Cardiac septum (tissue), 1 donor: ENCODE measurements around the gene GNAL. TPM values are rescaled to one million over a fixed set of nuclear protein-coding genes. Genes with fewer than 3 reads are reported as not detected.
"Not testable (repeated sequence)": the region's sequence is repeated elsewhere in the genome, so short reads cannot be mapped to it uniquely, and the experiment has no call there.

ENCODE experiments used
- DNase-seq: peaks from one replicate; pipeline ENCODE4 v3.0.0-alpha.2; 2020; ENCODE audit warnings: low spot score
- intact Hi-C: fragments of 100-400 bp; cut with DNase I; formaldehyde crosslinking; loops from one replicate; pipeline ENCODE4 v1.14.0; 2022
- total RNA-seq: library from RNA; stranded (reverse); fragmentation: NEBNext Ultra II Directional; extraction: Animal tissue kit (Norgen Biotek cat#: 25700); gene quantifications from one replicate; pipeline ENCODE4 v1.2.1, GENCODE V29; 2021
- donor health status: DM: no; HTN: no; CAD: no.

Gene GNAL
- total RNA-seq, 1 donor from 2014 or later, result 1.1 TPM

DNA sequence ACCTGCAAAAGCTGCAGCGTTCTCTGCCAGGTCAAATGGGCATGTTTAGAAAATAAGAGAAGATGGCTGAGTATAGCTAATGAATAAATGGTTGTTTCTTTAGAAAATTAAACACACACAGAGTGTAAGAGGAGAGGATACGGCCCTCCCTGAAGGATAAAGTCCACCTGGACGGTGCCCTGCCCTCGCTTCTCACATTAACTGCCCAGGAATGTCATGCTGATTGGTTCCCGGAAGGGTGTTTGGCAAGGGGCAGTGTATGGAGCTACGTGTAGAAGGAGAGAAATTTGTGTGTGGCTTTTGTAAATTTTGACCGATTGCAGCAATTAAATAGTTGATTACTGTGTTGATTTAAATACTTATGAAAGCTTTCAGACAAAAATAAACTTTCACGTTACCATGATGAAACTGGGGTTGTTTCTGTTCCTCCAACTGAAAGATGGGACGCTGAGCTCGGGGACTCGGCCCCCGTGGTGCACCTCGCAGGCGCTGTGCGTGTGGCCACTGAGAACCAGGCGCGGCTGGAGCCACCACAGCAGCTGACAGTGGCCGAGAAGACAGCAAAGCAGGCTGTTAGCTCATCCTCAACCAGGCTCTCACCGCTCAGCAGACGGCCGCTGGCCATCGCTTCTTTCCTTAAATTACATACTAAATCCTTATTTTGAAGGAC is 196.3 kb downstream of the GNAL start:
- intact Hi-C loops, result no loop called here
- DNase-seq, result no peak

DNA sequence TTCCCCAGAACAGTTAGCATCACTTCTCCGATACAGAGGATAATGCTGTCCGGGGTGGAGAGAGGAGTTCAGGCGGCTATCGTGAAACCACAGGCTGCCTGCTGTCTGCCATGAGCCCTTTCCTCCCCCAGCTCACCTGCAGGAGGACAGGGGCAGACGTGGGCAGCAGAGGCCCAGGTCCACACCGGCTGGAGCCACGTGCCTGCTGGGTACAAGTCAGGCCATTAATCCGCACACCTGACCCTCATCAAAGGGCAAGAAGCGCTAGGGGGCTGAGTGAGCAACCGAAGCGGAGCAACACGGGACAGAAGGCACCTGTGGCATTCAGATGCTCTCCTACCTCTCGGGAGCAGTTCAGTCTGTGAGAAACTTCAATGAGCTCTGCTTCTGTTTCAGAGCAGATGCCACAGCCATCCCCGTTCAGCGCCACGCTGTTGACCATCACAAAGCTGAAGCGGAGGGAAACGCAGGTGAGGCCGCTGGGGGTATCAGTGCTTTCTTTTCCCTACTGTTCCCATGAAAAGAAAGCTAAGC is 197.6 kb downstream of the GNAL start:
- intact Hi-C loops, result no loop called here
- DNase-seq, result no peak

DNA sequence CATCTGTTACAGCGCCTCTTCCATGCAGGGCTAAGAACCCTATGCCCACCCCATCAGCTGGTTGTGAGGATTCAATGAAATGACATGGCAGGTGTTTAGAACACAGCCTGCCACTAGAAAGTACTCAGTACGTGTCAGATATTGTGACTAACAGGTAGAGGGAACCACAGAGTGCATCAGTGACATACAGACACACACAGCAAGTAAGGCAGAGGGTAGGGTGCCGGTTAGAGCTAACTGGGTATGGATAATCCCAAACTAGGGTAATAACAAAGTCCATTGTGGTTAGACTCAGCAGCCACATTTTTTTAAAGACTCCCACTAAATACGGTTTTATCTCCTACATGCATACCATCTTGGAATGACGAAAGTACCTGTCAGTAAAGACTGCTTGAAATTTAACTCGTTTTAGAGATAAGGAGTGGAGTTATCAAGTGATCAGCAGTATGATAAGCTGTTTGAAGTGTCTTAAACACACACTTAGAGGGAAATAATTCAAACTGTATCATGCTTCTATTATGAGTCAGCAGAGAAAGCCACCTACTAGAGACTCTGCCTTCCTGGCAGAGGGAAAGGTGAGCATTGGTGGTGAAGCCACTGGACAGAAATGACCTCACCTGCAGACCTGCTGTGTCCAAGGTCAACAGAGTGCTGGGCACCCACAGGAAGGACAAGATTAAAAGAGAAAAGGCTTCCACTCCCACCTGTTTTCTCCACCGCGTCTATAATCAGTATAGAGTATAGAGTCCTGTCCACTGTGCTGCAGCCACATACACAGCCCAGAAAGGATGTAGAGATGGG is 198.5 kb downstream of the GNAL start:
- intact Hi-C loops, result no loop called here
- DNase-seq, result no peak

- DNase-seq, result no peak
- intact Hi-C loops, result no loop called here
Observed at GRCh38 chr18:11888726-11889125, 199.7 kb downstream of the GNAL start.

- no peak for DNase-seq
- intact Hi-C loops, result no loop called here
Observed at GRCh38 chr18:11889284-11889683, 200.2 kb downstream of the GNAL start.

GRCh38 chr18:11891737-11892136 is 202.7 kb downstream of the GNAL start:
- DNase-seq, result no peak
- intact Hi-C loops, result no loop called here

DNA sequence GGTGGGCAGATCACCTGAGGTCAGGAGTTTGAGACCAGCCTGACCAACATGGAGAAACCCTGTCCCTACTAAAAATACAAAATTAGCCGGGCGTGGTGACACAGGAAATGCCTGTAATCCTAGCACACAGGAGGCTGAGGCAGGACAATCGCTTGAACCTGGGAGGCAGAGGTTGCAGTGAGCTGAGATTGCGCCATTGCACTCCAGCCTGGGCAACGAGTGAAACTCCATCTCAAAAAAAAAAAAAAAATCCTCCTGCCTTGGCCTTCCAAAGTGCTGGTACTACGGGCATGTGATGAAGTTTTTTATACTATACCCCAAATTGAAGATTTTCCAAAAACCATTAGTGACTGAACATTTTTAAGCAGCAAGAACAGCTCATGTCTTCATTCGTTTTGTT is 203.4 kb downstream of the GNAL start:
- intact Hi-C loops, DNase-seq: not testable (repeated sequence)

DNA sequence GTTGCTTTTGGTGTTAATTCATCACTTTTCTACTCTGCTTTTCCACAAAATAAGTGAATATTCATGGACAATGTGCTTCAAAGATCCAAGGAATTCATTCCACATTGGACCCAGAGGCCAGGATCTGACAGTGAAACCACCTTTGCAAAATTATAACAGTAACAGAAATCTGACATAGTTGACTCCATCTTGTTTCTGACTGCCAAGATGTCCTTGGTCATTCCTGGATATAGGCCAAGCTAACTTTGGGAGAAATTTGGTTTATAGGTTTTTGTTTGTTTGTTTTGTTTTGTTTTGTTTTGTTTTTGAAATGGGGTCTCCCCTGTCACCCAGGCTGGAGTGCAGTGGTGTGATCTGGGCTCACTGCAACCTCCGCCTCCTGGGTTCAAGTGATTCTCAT is 208.7 kb downstream of the GNAL start:
- intact Hi-C loops, result no loop called here
- no peak for DNase-seq

GRCh38 chr18:11899063-11899462 is 210.0 kb downstream of the GNAL start:
- intact Hi-C loops, result no loop called here
- no peak for DNase-seq

- intact Hi-C loops, result no loop called here
Observed at GRCh38 chr18:11901826-11902438, 212.9 kb downstream of the GNAL start.

DNA sequence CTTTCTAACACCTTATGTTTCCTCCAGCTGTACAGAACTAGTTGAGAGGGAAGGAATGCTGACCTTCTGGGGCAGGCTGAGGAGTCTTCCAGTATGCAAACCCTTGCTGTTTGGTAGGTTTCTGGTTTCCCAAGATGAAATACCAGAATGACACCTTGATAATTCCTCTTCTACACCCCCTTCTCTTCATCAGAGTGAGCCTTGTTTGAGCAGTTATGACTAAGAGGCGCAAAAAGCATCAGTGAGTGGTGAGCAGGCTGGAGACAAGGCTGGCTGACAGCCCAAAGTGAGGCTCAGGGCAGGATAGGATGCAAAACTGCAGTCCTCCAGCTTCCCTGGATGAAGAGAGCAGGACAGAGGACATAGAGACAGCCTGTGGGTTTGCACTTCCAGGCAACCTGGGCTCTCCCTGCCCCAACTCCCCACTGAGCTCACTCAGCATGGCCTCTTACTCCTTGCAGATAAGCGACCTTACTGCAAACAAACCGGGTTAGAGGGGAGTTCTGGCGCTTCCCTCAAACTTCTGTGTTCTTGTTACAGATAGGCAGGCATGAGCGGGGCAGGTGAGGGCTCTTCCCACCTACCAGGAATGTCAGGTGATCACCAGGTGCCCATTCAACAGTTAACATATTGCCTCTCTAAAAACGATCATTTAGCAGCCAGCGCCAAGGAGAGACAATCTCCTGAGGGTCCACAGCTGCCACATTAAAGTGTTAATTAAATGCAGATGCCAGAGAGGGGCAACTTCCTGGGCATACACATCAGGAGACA is 213.6 kb downstream of the GNAL start:
- intact Hi-C loops, result no loop called here
- no peak for DNase-seq

More at GRCh38 chr18:11901826-11902438, 212.9 kb downstream of the GNAL start:
- DNase-seq, result no peak

- no peak for DNase-seq
- intact Hi-C loops, result no loop called here
Observed at GRCh38 chr18:11905613-11906012, 216.5 kb downstream of the GNAL start.

DNA sequence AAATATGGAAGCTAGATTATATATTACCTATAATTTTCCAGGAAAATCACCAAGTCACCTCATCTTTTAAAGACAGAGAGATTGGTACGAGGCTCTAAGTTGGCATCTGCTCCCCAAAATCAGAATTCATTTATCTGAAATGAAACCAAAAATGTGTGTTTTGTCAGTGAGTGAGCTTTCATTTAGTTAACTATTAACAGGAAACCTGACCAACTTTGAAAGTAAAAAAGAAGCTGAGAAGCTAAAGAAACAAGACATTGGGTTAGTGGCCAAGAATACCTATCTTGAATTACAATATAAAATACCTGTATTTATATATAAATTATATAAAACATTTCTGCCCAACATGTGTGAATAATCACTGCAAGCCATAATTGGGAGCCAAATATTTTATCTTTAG is 217.1 kb downstream of the GNAL start:
- DNase-seq, result no peak
- intact Hi-C loops, result no loop called here

DNA sequence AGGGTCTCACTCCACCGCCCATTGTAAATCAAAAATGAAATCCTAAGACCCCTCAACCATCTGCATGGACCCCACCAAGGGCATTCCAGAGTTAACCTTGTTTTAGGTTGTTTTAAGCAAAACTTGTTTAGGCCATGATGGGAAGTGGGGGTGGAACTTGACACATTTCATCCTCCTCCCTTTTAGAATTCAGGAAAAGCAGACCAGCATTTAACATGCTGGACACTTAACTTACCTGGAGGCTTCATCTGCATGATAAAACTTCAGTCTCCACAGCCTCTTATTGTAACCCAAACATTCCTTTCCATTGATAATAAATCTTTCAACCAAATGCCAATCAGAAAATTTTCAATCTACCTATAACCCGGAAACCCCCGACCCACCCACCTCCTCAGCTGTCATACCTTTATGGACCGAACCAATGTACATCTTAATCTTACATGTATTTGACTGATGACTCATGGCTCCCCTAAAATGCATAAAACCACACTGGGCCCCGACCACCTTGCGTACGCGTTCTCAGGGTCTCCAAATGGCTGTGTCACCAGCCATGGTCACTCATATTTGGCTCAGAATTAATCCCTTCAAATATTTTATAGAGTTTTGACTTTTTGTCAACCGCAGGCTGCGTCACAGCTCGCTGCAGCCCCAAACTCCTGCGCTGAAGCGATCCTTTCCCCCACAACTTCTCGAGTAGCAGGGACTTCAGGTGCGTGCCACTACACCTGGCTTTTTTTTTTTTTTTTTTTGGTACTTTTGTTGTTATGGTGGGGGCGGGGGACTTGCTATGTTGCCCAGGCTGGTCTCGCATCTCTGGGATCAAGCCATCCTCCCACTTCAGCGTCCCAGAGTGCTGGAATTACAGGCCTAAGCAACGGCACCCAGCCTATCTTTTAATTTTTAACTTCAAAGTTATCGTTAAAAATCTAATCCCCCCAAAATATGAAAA is 218.1 kb downstream of the GNAL start:
- intact Hi-C loops, result no loop called here

DNA sequence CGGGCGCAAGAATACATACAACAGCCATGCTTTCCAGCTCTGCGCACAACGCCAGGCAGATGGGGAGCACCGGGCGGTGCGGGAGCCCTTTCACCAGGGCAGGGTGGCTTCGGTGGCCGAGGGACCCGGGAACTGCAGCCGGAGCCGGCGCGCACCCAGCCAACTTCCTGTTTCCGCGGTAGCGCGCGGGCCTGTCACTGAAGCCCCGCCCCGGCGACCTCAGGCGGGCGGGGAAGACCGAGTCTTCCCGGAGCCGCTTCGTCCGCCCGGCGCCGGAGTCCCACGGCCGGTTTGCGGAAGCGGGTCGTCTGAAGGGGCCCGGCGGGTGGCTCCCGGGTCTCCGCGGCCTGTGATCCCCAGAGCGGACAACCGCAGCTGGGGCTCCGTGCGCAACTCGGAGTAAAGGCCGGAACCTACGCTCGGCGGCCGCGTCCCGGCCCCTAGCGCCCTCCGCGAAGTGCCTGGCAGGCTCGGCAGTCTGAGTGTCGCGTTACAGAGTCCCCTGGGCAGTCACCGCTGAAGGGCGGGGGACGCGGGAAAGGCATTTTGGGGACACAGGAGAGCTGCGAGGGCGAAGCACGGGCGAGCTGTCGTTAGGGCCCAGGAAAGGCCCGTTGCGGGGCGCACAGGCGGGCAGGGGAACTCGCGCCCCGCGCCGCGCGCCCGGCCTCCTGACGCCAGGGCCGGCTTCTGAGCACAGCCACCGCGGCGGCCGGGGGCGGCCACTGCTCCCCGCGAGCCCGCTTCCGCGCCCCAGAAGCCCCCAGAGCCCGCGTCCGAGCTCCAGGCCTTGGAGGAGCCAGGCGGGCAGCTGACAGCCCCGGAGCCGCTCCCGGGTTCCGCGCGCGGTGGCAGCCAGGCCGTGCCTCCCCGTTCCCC is 219.4 kb downstream of the GNAL start, which contains the start of gene MPPE1:
Gene MPPE1, minus strand, starts transcription at position 136 of the 879 bp plus-strand sequence. CDS start 11,053 bp downstream, outside the sequence.
- intact Hi-C loops, result loop anchor here (2.0 kb wide), 1 partner anchor 58 kb away; the partner anchor contains the start of gene CHMP1B
- DNase-seq, result peak; percentile 95

More for the DNA sequence above, 218.1 kb downstream of the GNAL start:
- no peak for DNase-seq

DNA sequence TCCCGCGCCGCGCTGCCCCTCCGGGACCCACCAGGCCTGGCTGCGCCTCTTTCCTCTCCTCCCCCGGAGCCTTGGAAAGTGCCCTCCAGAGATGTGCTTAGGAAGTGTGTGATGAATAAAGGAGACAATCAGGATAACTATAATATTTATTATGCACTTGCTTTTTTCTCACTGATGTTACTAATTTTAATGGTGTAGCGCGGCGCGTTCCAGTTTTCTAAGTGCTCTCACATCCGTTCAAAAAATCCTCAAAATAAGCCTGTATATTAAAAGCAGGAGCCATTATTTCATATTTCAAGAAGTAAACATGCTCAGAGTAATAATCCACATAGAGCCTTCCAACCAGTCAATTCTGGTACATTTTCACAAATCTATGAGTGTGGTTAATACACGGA is 220.0 kb downstream of the GNAL start:
- DNase-seq, result no peak
- intact Hi-C loops, result loop anchor here (2.0 kb wide), 1 partner anchor 58 kb away; the partner anchor contains the start of gene CHMP1B

DNA sequence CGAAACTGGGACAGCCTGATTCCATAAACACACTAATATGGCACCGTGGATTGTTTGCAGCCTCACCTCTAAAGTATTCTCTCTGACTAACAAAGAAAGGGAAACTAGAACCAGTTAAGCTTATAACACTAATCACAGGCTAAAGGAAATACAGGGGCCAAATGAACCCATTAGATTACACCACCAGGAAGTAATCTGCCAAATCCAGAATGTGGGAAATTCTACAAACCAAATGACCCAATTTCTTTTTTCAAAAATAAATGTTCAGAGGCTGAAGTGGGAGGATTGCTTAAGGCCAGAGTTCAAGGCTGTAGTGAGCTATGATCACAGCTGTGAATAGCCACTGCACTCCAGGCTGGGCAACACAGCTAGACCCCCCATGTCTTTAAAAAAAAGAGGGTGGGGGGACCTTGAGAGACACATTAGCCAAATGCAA is 220.5 kb downstream of the GNAL start:
- DNase-seq, result no peak
- intact Hi-C loops, result loop anchor here (2.0 kb wide), 1 partner anchor 59 kb away; the partner anchor contains the start of gene CHMP1B
